K562 (cell line): ENCODE measurements around the gene RERE. TPM values are rescaled to one million over a fixed set of nuclear protein-coding genes. Genes with fewer than 3 reads are reported as not detected.

Experiments
- ATAC-seq: fragments of 200-7000 bp; cut with Tn5 transposase; 3 replicates; pipeline ENCODE4 v1.9.1; 2020; ENCODE audit warnings: moderate library complexity
- BruUV-seq: library from RNA; stranded (reverse); fragments of 400-500 nt; replicated peaks from 2 replicates; lab custom pipeline; 2021; lab: Mats Ljungman, UMichigan
- CTCF ChIA-PET: fragments of 300-600 bp; formaldehyde crosslinking; extraction: SDS; loops from one replicate; lab custom pipeline; 2021; ENCODE audit warnings: low intra/inter-chr PET ratio; lab: Yijun Ruan, JAX
- POLR2A ChIA-PET: fragments of 300-600, 350-650 bp; sonication (Branson Sonifier 250); formaldehyde crosslinking; extraction: SDS; loops from one replicate; lab custom pipeline; 2021; ENCODE audit warnings: antibody characterized with exemption, inconsistent platforms; lab: Yijun Ruan, JAX
- DNase-seq, 4 experiments: peaks; one replicate each; pipeline versions ENCODE4 v3.0.0 to v3.0.0-alpha.2; 2011 to 2018; ENCODE audit warnings: low spot score in 3 of 4, mixed read lengths in 3 of 4; ENCODE audit errors: extremely low read depth in 1 of 4
- FAIRE-seq: peaks from 2 replicates; lab custom pipeline; 2011; peaks lifted over from hg19 to GRCh38; lab: Jason Lieb, UNC
- H2AFZ ChIP-seq: 2 replicates; pipeline ENCODE4 v1.6.0; 2011; ENCODE audit warnings: low read depth, low read length, control low read depth, inconsistent platforms
- H3K27ac ChIP-seq: fragments of 200-600 bp; 3 replicates; pipeline ENCODE4 v1.8.0; 2011; ENCODE audit warnings: low read depth, mild to moderate bottlenecking, control low read depth, inconsistent platforms, low read length, moderate library complexity, mixed read lengths; ENCODE audit errors: extremely low read depth
- H3K27me3 ChIP-seq, 2 experiments: fragments of 300-600 bp in 1 of 2; 2 replicates in 1 of 2; 3 replicates in 1 of 2; pipeline versions ENCODE4 v1.6.0 to v1.8.0; 2011; ENCODE audit warnings: inconsistent platforms in 2 of 2, low read length in 2 of 2, mild to moderate bottlenecking in 1 of 2, mixed read lengths in 1 of 2, moderate library complexity in 1 of 2; ENCODE audit not compliant: control insufficient read depth in 2 of 2, insufficient read depth in 2 of 2
- H3K36me3 ChIP-seq: fragments of 300-600 bp; 3 replicates; pipeline ENCODE4 v1.8.0; 2011; ENCODE audit warnings: mild to moderate bottlenecking, low read length, inconsistent platforms; ENCODE audit not compliant: control insufficient read depth, insufficient read depth
- H3K4me1 ChIP-seq, 2 experiments: fragments of 200-600 bp in 1 of 2; replicated peaks in 1 of 2; 2 replicates in 1 of 2; 3 replicates in 1 of 2; pipeline versions ENCODE4 v1.5.1 to v1.8.0; 2011; ENCODE audit warnings: inconsistent platforms in 2 of 2, low read length in 2 of 2, mild to moderate bottlenecking in 1 of 2, mixed read lengths in 1 of 2, moderate library complexity in 1 of 2; ENCODE audit not compliant: control insufficient read depth in 2 of 2, insufficient read depth in 2 of 2
- H3K4me2 ChIP-seq: 2 replicates; pipeline ENCODE4 v1.6.1; 2011; ENCODE audit warnings: low read length, control low read depth, inconsistent platforms, mixed read lengths; ENCODE audit not compliant: insufficient read depth
- H3K4me3 ChIP-seq: fragments of 200-600 bp; sonication (generic), shearing (Covaris generic); 2 replicates; pipeline ENCODE4 v1.5.1; 2016; ENCODE audit warnings: control low read depth, inconsistent platforms
- H3K79me2 ChIP-seq: fragments of 200-600 bp; 3 replicates; pipeline ENCODE4 v1.8.0; 2011; ENCODE audit warnings: low read length, inconsistent platforms; ENCODE audit not compliant: control insufficient read depth, insufficient read depth
- H3K9ac ChIP-seq, 2 experiments: 2 replicates each; pipeline versions ENCODE4 v1.6.0 to v1.6.1; 2011; ENCODE audit warnings: low read depth in 2 of 2, low read length in 2 of 2, control low read depth in 1 of 2, inconsistent platforms in 1 of 2, mild to moderate bottlenecking in 1 of 2, mixed read lengths in 1 of 2; ENCODE audit not compliant: insufficient read depth in 1 of 2
- H3K9me1 ChIP-seq: one replicate; pipeline ENCODE4 v1.6.0; 2011; ENCODE audit warnings: inconsistent platforms, mild to moderate bottlenecking, low read length, moderate library complexity; ENCODE audit not compliant: control insufficient read depth, insufficient read depth
- H3K9me3 ChIP-seq: replicated peaks from 2 replicates; pipeline ENCODE4 v1.5.1; 2011; ENCODE audit warnings: low read depth, low read length, inconsistent platforms; ENCODE audit not compliant: control insufficient read depth, insufficient read depth
- H4K20me1 ChIP-seq: replicated peaks from 2 replicates; pipeline ENCODE4 v1.6.1; 2011; ENCODE audit warnings: low read length, inconsistent platforms, mixed read lengths; ENCODE audit not compliant: control insufficient read depth, insufficient read depth
- ARID2 ChIP-seq: fragments of 450-650 bp; IDR thresholded peaks from 2 replicates; pipeline ENCODE4 v1.6.1; 2017; ENCODE audit warnings: antibody characterized with exemption, mild to moderate bottlenecking
- ATF1 ChIP-seq, 2 experiments: fragments of 450-650 bp in 1 of 2; IDR thresholded peaks; 2 replicates each; pipeline ENCODE4 v1.6.1; 2016; ENCODE audit warnings: missing compliant biosample characterization in 1 of 2, missing genetic modification characterization in 1 of 2
- BCL6 ChIP-seq: fragments of 250-450 bp; sonication (Bioruptor Pico); IDR thresholded peaks from 2 replicates; pipeline ENCODE4 v1.4.0; 2020
- BMI1 ChIP-seq: fragments of 150-350 bp; IDR thresholded peaks from 2 replicates; pipeline ENCODE4 v1.6.1; 2014; ENCODE audit warnings: low read length
- BRD4 ChIP-seq: fragments of 200-600 bp; sonication (generic); IDR thresholded peaks from 2 replicates; pipeline ENCODE4 v1.6.1; 2017; ENCODE audit warnings: inconsistent platforms
- CREB3 ChIP-seq: fragments of 450-650 bp; conservative IDR thresholded peaks from 2 replicates; pipeline ENCODE4 v1.6.1; 2016; ENCODE audit warnings: missing genetic modification characterization, low read depth, mild to moderate bottlenecking, missing compliant biosample characterization, moderate library complexity
- E4F1 ChIP-seq: fragments of 250-450 bp; sonication (Bioruptor Pico); IDR thresholded peaks from 2 replicates; pipeline ENCODE4 v1.5.0; 2021; ENCODE audit warnings: mild to moderate bottlenecking, borderline replicate concordance
- MAFK ChIP-seq: IDR thresholded peaks from 2 replicates; pipeline ENCODE4 v1.6.1; 2011; ENCODE audit warnings: low read length, improper control_type of control experiment
- MCM2 ChIP-seq: fragments of 450-650 bp; IDR thresholded peaks from 2 replicates; pipeline ENCODE4 v1.6.1; 2017; ENCODE audit warnings: low read depth, mild to moderate bottlenecking
- NCOA6 ChIP-seq: fragments of 450-650 bp; IDR thresholded peaks from 2 replicates; pipeline ENCODE4 v1.6.1; 2017; ENCODE audit warnings: mild to moderate bottlenecking
- NCOR1 ChIP-seq: fragments of 450-650 bp; IDR thresholded peaks from 2 replicates; pipeline ENCODE4 v1.6.1; 2016; ENCODE audit warnings: mild to moderate bottlenecking, moderate library complexity
- PRPF4 ChIP-seq: fragments of 200-400 bp; formaldehyde crosslinking; IDR thresholded peaks from one replicate; pipeline ENCODE4 v1.6.1; 2017; ENCODE audit warnings: low read length, low read depth, mild to moderate bottlenecking; ENCODE audit not compliant: insufficient read depth, poor library complexity, severe bottlenecking
- RFX5 ChIP-seq: IDR thresholded peaks from 2 replicates; pipeline ENCODE4 v1.6.1; 2011; ENCODE audit warnings: low read depth, mild to moderate bottlenecking, improper control_type of control experiment, low read length
- SMARCB1 ChIP-seq: IDR thresholded peaks from 2 replicates; pipeline ENCODE4 v1.6.1; 2011; ENCODE audit warnings: improper control_type of control experiment, low read depth; ENCODE audit not compliant: insufficient read length
- SNRNP70 ChIP-seq: fragments of 200-400 bp; formaldehyde crosslinking; optimal IDR thresholded peaks from 2 replicates; pipeline ENCODE3; 2017; ENCODE audit warnings: low read depth, low read length
- ZNF274 ChIP-seq: IDR thresholded peaks from 2 replicates; pipeline ENCODE4 v1.6.1; 2011; ENCODE audit warnings: low read depth, mild to moderate bottlenecking, low read length, moderate library complexity, borderline replicate concordance
- WGBS: fragments of 100-300 bp; shearing (Covaris generic); methylation state at CpG from one replicate; pipeline ENCODE4 v1.1.6; 2016; ENCODE audit warnings: low coverage, mixed read lengths; ENCODE audit not compliant: insufficient coverage; ENCODE audit errors: missing lambda C conversion rate; 5-methylcytosine and 5-hydroxymethylcytosine counted together
- in situ Hi-C: fragments of 300-500 bp; cut with MboI; formaldehyde crosslinking; loops from 4 replicates; pipeline ENCODE4 v1.15.0; 2018; ENCODE audit warnings: inconsistent platforms, mixed read lengths
- intact Hi-C: fragments of 100-400 bp; cut with micrococcal nuclease; formaldehyde crosslinking; loops from 2 replicates; pipeline ENCODE4 v1.14.2; 2022
- polyA plus RNA-seq, 8 experiments: library from polyadenylated mRNA; depleted of rRNA in 4 of 8; stranded (reverse) in 5 of 8; unstranded in 3 of 8; fragments of >200 nt; fragmentation: Nextera tagmentation in 2 of 8; fragmentation: Illumina TruSeq in 1 of 8; extraction: Ambion mirVana in 2 of 8; extraction: Trizol in 1 of 8; gene quantifications; 2 replicates each; pipeline versions ENCODE4 v1.2.1 to v1.2.3, GENCODE V29; 2011 to 2014; ENCODE audit warnings: inconsistent platforms in 1 of 8, missing spikeins in 1 of 8
- total RNA-seq, 7 experiments: library from RNA; depleted of rRNA in 6 of 7; stranded (reverse); fragments of >200 nt in 6 of 7; fragmentation: Illumina TruSeq in 2 of 7; extraction: Trizol in 2 of 7; gene quantifications; 2 replicates each; pipeline versions ENCODE4 v1.2.1 to v1.2.3, GENCODE V29; 2011 to 2021; ENCODE audit warnings: low replicate concordance in 1 of 7
- TF ChIP-seq, protein P1 (sequence below): fragments of 450-650 bp; IDR thresholded peaks from 2 replicates; pipeline ENCODE4 v1.7.1; 2018; ENCODE audit warnings: mild to moderate bottlenecking, low read depth; ENCODE audit not compliant: partially characterized antibody

RERE gene
- total and polyA plus RNA-seq, 9 of the 15 experiments (the other 6 are each of a cell fraction or from before 2014, with no cell fraction given), result 3.0 to 51.5 (median 13.4) TPM

DNA sequence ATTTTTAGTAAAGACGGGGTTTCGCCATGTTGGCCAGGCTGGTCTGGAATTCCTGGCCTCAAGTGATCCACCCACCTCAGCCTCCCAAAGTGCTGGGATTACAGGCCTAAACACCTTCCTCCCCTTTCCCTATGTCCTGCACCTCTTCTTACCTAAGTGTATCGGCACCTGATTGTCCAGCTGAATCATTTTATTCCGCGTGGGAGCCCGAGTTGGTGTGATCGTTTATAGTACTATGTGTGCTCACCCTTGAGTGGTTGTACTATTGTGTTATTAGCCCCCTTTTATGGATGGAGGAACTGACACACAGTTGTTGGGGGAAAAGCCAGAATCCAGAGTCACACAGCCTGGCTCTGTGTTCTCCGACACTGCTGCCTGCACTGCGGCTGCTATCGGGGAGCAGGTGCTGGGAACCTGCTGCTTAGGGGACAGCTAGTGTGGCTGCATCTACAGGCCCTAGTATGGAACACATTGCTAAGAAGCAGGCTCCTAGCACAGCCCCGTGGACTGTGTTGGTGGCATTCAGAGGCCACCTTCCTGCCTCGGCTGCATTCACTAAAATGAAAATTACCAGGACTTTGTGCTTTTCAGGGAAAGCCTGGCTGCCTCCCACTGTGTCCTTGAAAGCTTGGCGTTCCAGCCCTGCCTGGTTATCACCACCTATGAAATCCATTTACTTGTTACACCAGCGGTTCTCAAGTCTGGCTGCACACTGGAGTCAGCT, 39.4 kb upstream of the RERE start:
- Histone ChIP-seq H3K4me3 (no peak overlapping the region), H3K9ac (0 out of 4 replicates have a peak overlapping the region, but pooled peaks of 1 of the 2 experiments have one; percentile 43), H3K4me2 (no peak overlapping the region), H3K4me1 (peaks cover 13% of the 10 kb centered on the region in 2 experiments), H3K9me3 (no peaks in the 10 kb centered on the region), H3K9me1 (peaks cover 8% of the 10 kb centered on the region), H3K79me2 (no peaks in the 10 kb centered on the region), H2AFZ (no peak overlapping the region), H3K27me3 (no peaks in the 10 kb centered on the region), H3K27ac (no peak overlapping the region), H4K20me1 (peaks cover 33% of the 10 kb centered on the region), H3K36me3 (peaks cover 45% of the 10 kb centered on the region)
- ATAC-seq (no peak), FAIRE-seq (no peak), DNase-seq (no peak)
- no TSS peak for BruUV-seq
- WGBS, result 89% methylated on average over 14 of the region's 14 CpGs
- ChIA-PET CTCF (interaction anchor here (0.7 kb wide), 1 partner anchor 149 kb away, joined by 3 read pairs; no protein-coding TSS in a partner anchor), POLR2A (interaction anchor here (0.6 to 14.9 kb wide), 16 partner anchors 9 to 1114 kb away, joined by 3 to 219 read pairs (median 4); partner anchors contain the start of gene ENO1)
- in situ Hi-C loops, result loop anchor here (5.0 kb wide), 1 partner anchor 295 kb away; no protein-coding TSS in a partner anchor
- intact Hi-C loops, result loop anchor here (10.0 kb wide), 1 partner anchor 48 kb away; no protein-coding TSS in a partner anchor
- no peak for TF ChIP-seq CREB3
- TF ChIP-seq BMI1, result no peak
- no peak for TF ChIP-seq ATF1 (CRISPR knock-in tag; IDR thresholded peaks at IDR 0.05)
- no peak for TF ChIP-seq ATF1 (tag; IDR thresholded peaks at IDR 0.05)
- no peak for TF ChIP-seq MAFK
- no peak for TF ChIP-seq RFX5
- TF ChIP-seq MCM2, result no peak
- no peak for TF ChIP-seq NCOA6
- TF ChIP-seq, protein P1, sequence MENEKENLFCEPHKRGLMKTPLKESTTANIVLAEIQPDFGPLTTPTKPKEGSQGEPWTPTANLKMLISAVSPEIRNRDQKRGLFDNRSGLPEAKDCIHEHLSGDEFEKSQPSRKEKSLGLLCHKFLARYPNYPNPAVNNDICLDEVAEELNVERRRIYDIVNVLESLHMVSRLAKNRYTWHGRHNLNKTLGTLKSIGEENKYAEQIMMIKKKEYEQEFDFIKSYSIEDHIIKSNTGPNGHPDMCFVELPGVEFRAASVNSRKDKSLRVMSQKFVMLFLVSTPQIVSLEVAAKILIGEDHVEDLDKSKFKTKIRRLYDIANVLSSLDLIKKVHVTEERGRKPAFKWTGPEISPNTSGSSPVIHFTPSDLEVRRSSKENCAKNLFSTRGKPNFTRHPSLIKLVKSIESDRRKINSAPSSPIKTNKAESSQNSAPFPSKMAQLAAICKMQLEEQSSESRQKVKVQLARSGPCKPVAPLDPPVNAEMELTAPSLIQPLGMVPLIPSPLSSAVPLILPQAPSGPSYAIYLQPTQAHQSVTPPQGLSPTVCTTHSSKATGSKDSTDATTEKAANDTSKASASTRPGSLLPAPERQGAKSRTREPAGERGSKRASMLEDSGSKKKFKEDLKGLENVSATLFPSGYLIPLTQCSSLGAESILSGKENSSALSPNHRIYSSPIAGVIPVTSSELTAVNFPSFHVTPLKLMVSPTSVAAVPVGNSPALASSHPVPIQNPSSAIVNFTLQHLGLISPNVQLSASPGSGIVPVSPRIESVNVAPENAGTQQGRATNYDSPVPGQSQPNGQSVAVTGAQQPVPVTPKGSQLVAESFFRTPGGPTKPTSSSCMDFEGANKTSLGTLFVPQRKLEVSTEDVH, result peak; percentile 18
- no peak for TF ChIP-seq NCOR1
- no peak for TF ChIP-seq PRPF4
- TF ChIP-seq BCL6 (CRISPR knock-in tag), result no peak
- TF ChIP-seq ZNF274, result no peak
- TF ChIP-seq BRD4, result no peak
- no peak for TF ChIP-seq ARID2
- TF ChIP-seq E4F1 (CRISPR knock-in tag), result no peak
- no peak for TF ChIP-seq SMARCB1
- no peak for TF ChIP-seq SNRNP70
